Neural progenitor cell (in vitro differentiated cells): ENCODE measurements around the gene RBM22. TPM values are rescaled to one million over a fixed set of nuclear protein-coding genes. Genes with fewer than 3 reads are reported as not detected.

Experiments used
- DNase-seq: peaks from one replicate; pipeline ENCODE4 v3.0.0-alpha.2; 2016; ENCODE audit warnings: low spot score
- H2AFZ ChIP-seq: fragments of 200-600 bp; sonication (generic); replicated peaks from 2 replicates; pipeline ENCODE4 v1.6.1; 2016; ENCODE audit warnings: antibody characterized with exemption
- H3F3A ChIP-seq: fragments of 200-600 bp; sonication (generic); 2 replicates; pipeline ENCODE4 v1.6.1; 2016; ENCODE audit warnings: antibody characterized with exemption, low read depth
- H3K27ac ChIP-seq: fragments of 200-600 bp; sonication (generic); 2 replicates; pipeline ENCODE4 v1.5.1; 2016; ENCODE audit warnings: mild to moderate bottlenecking
- H3K27me3 ChIP-seq: fragments of 200-600 bp; sonication (generic); 2 replicates; pipeline ENCODE4 v1.6.1; 2016; ENCODE audit warnings: mild to moderate bottlenecking, moderate library complexity
- H3K36me3 ChIP-seq: fragments of 200-600 bp; sonication (generic); 2 replicates; pipeline ENCODE4 v1.5.1; 2016
- H3K4me1 ChIP-seq: fragments of 200-600 bp; sonication (generic); 2 replicates; pipeline ENCODE4 v1.6.1; 2016; ENCODE audit warnings: mixed run types
- H3K4me2 ChIP-seq: fragments of 200-600 bp; sonication (generic); 2 replicates; pipeline ENCODE4 v1.6.1; 2016
- H3K4me3 ChIP-seq: fragments of 200-600 bp; sonication (generic); 2 replicates; pipeline ENCODE4 v1.5.1; 2016
- H3K79me2 ChIP-seq: fragments of 200-600 bp; sonication (generic); 2 replicates; pipeline ENCODE4 v1.6.1; 2016; ENCODE audit warnings: low read depth
- H3K9ac ChIP-seq: fragments of 200-600 bp; sonication (generic); 2 replicates; pipeline ENCODE4 v1.6.1; 2016
- H3K9me3 ChIP-seq: fragments of 200-600 bp; sonication (generic); 2 replicates; pipeline ENCODE4 v1.5.1; 2016; ENCODE audit warnings: low read depth
- H4K20me1 ChIP-seq: fragments of 200-600 bp; sonication (generic); 2 replicates; pipeline ENCODE4 v1.6.1; 2016; ENCODE audit warnings: low read depth
- H3K27ac Mint-ChIP-seq: 3 replicates; pipeline ENCODE4 v1.8.0; 2021; ENCODE audit warnings: mixed read lengths
- H3K27me3 Mint-ChIP-seq: 2 replicates; pipeline ENCODE4 v1.8.0; 2022; ENCODE audit warnings: low read depth, mild to moderate bottlenecking, inconsistent platforms, moderate library complexity, mixed read lengths; ENCODE audit not compliant: insufficient read depth
- H3K36me3 Mint-ChIP-seq: 3 replicates; pipeline ENCODE4 v1.8.0; 2021; ENCODE audit warnings: mixed read lengths
- H3K4me1 Mint-ChIP-seq: 3 replicates; pipeline ENCODE4 v1.8.0; 2021; ENCODE audit warnings: mixed read lengths
- H3K4me3 Mint-ChIP-seq: 3 replicates; pipeline ENCODE4 v1.8.0; 2021; ENCODE audit warnings: mild to moderate bottlenecking, moderate library complexity, mixed read lengths
- H3K9me3 Mint-ChIP-seq: 3 replicates; pipeline ENCODE4 v1.8.0; 2020; ENCODE audit warnings: mixed read lengths
- CTCF ChIP-seq: fragments of 200-600 bp; sonication (generic); IDR thresholded peaks from 2 replicates; pipeline ENCODE4 v1.5.1; 2017; ENCODE audit warnings: antibody characterized with exemption, mild to moderate bottlenecking
- EZH2 ChIP-seq: fragments of 200-600 bp; sonication (generic); IDR thresholded peaks from 2 replicates; pipeline ENCODE4 v1.6.1; 2017; ENCODE audit warnings: antibody characterized with exemption, mild to moderate bottlenecking, moderate library complexity
- EZH2phosphoT487 ChIP-seq: fragments of 200-600 bp; sonication (generic); IDR thresholded peaks from 2 replicates; pipeline ENCODE4 v1.6.1; 2017; ENCODE audit warnings: antibody characterized with exemption
- total RNA-seq: library from RNA; depleted of rRNA; stranded (reverse); fragments of >200 nt; gene quantifications from 2 replicates; pipeline ENCODE4 v1.2.3, GENCODE V29; 2015; ENCODE audit warnings: low replicate concordance

RBM22 gene
- total RNA-seq, 1 donor from 2014 or later: 52.4 TPM

- Mint-ChIP-seq H3K4me1 (peaks cover 59% of the 10 kb centered on the region), H3K27me3 (peaks cover 14% of the 10 kb centered on the region), H3K9me3 (no peaks in the 10 kb centered on the region), H3K27ac (no peak overlapping the region), H3K4me3 (no peak overlapping the region), H3K36me3 (no peaks in the 10 kb centered on the region)
- no peak overlapping the region for H3K27ac ChIP-seq
- no peaks in the 10 kb centered on the region for H3K79me2 ChIP-seq
- H3K9ac ChIP-seq: no peak overlapping the region
- no peaks in the 10 kb centered on the region for H3K27me3 ChIP-seq
- no peaks in the 10 kb centered on the region for H3K9me3 ChIP-seq
- H2AFZ ChIP-seq: no peak overlapping the region
- peak overlapping the region; percentile 63 for H3K4me2 ChIP-seq
- H3K4me1 ChIP-seq: peaks cover 56% of the 10 kb centered on the region
- H4K20me1 ChIP-seq: no peaks in the 10 kb centered on the region
- H3K4me3 ChIP-seq: no peak overlapping the region
- H3F3A ChIP-seq: peaks cover 28% of the 10 kb centered on the region
- no peaks in the 10 kb centered on the region for H3K36me3 ChIP-seq
- peak; percentile 41 for DNase-seq
- TF ChIP-seq EZH2phosphoT487: no peak
- TF ChIP-seq EZH2: no peak
- TF ChIP-seq CTCF: no peak
These were observed 56.8 kb downstream of the RBM22 start for GRCh38 chr5:150644058-150644457.

GRCh38 chr5:150642991-150643710 lies 57.7 kb downstream of the RBM22 start:
- DNase-seq: peak; percentile 1
- Mint-ChIP-seq H3K4me3 (no peak overlapping the region), H3K9me3 (no peaks in the 10 kb centered on the region), H3K36me3 (no peaks in the 10 kb centered on the region), H3K27ac (no peak overlapping the region), H3K27me3 (peaks cover 14% of the 10 kb centered on the region), H3K4me1 (peaks cover 59% of the 10 kb centered on the region)
- H3K4me1 ChIP-seq: peaks cover 64% of the 10 kb centered on the region
- H3K79me2 ChIP-seq: no peaks in the 10 kb centered on the region
- H3K27ac ChIP-seq: no peak overlapping the region
- H3K27me3 ChIP-seq: no peaks in the 10 kb centered on the region
- H3K9me3 ChIP-seq: no peaks in the 10 kb centered on the region
- TF ChIP-seq CTCF (no peak), EZH2 (no peak), EZH2phosphoT487 (no peak)
- no peaks in the 10 kb centered on the region for H4K20me1 ChIP-seq
- H3K9ac ChIP-seq: no peak overlapping the region
- H2AFZ ChIP-seq: no peak overlapping the region
- H3K4me2 ChIP-seq: no peak overlapping the region
- H3F3A ChIP-seq: peaks cover 36% of the 10 kb centered on the region
- no peaks in the 10 kb centered on the region for H3K36me3 ChIP-seq
- H3K4me3 ChIP-seq: no peak overlapping the region

- Mint-ChIP-seq H3K36me3 (no peaks in the 10 kb centered on the region), H3K4me3 (no peak overlapping the region), H3K27ac (no peak overlapping the region), H3K9me3 (no peaks in the 10 kb centered on the region), H3K4me1 (peaks cover 60% of the 10 kb centered on the region), H3K27me3 (peaks cover 16% of the 10 kb centered on the region)
- Histone ChIP-seq H3K4me3 (no peak overlapping the region), H3F3A (peaks cover 42% of the 10 kb centered on the region), H3K36me3 (no peaks in the 10 kb centered on the region), H2AFZ (no peak overlapping the region), H4K20me1 (no peaks in the 10 kb centered on the region), H3K4me1 (peaks cover 64% of the 10 kb centered on the region), H3K27me3 (no peaks in the 10 kb centered on the region), H3K27ac (no peak overlapping the region), H3K4me2 (no peak overlapping the region), H3K9ac (no peak overlapping the region), H3K9me3 (no peaks in the 10 kb centered on the region), H3K79me2 (no peaks in the 10 kb centered on the region)
- TF ChIP-seq EZH2phosphoT487 (no peak), CTCF (no peak)
- peak; percentile 12 for DNase-seq
These were observed 58.3 kb downstream of the RBM22 start for GRCh38 chr5:150642567-150642927.
